ENCODE results near the gene MRPS11. TPM values are rescaled to one million over a fixed set of nuclear protein-coding genes. Genes with fewer than 3 reads are reported as not detected.

Gene MRPS11
- total RNA-seq, 1 experiment from 2014 or later, result 63.9 TPM

GRCh38 chr15:88428053-88428452 is 39.5 kb upstream of the MRPS11 start:
- ChIA-PET POLR2A (no interaction called here), CTCF (interaction anchor here (0.5 kb wide), 1 partner anchor 52 kb away, joined by 3 read pairs; no protein-coding TSS in a partner anchor)
- BruUV-seq (replicated peaks), result no TSS peak
- H3K36me3 Mint-ChIP-seq (ENCODE audit: insufficient read depth, unreplicated experiment), result no peaks in the 10 kb centered on the region
- H3K27me3 Mint-ChIP-seq (ENCODE audit: insufficient read depth, unreplicated experiment), result peaks cover 29% of the 10 kb centered on the region
- intact Hi-C loops (cut with micrococcal nuclease), result no loop called here
- H3K4me1 Mint-ChIP-seq (ENCODE audit: insufficient read depth, unreplicated experiment), result no peaks in the 10 kb centered on the region
- DNase-seq (ENCODE audit: unreplicated experiment), result no peak
- TF ChIP-seq CTCF (IDR thresholded peaks at IDR 0.05; ENCODE audit: unreplicated experiment), result no peak
- no peaks in the 10 kb centered on the region for H3K9me3 Mint-ChIP-seq (ENCODE audit: unreplicated experiment)
- no peak overlapping the region for H3K4me3 Mint-ChIP-seq (ENCODE audit: unreplicated experiment)
- H3K27ac Mint-ChIP-seq (ENCODE audit: low read depth, unreplicated experiment), result no peak overlapping the region

- no peak for DNase-seq (ENCODE audit: unreplicated experiment)
- Mint-ChIP-seq H3K27me3 (ENCODE audit: insufficient read depth, unreplicated experiment) (peaks cover 29% of the 10 kb centered on the region), H3K36me3 (ENCODE audit: insufficient read depth, unreplicated experiment) (no peaks in the 10 kb centered on the region), H3K27ac (ENCODE audit: low read depth, unreplicated experiment) (no peak overlapping the region), H3K4me3 (ENCODE audit: unreplicated experiment) (no peak overlapping the region), H3K9me3 (ENCODE audit: unreplicated experiment) (no peaks in the 10 kb centered on the region), H3K4me1 (ENCODE audit: insufficient read depth, unreplicated experiment) (no peaks in the 10 kb centered on the region)
- POLR2A ChIA-PET, result no interaction called here
- BruUV-seq (replicated peaks), result no TSS peak
- intact Hi-C loops (cut with micrococcal nuclease), result no loop called here
- CTCF ChIA-PET, result no interaction called here
- no peak for TF ChIP-seq CTCF (IDR thresholded peaks at IDR 0.05; ENCODE audit: unreplicated experiment)
Observed at GRCh38 chr15:88428805-88429605, 38.5 kb upstream of the MRPS11 start.

GRCh38 chr15:88430051-88430450 is 37.5 kb upstream of the MRPS11 start:
- POLR2A ChIA-PET, result no interaction called here
- CTCF ChIA-PET, result interaction anchor here (0.7 kb wide), 1 partner anchor 11 kb away, joined by 3 read pairs; no protein-coding TSS in a partner anchor

GRCh38 chr15:88431441-88431840 is 36.1 kb upstream of the MRPS11 start:
- no TSS peak for BruUV-seq (replicated peaks)
- POLR2A ChIA-PET, result no interaction called here
- Mint-ChIP-seq H3K27me3 (ENCODE audit: insufficient read depth, unreplicated experiment) (peaks cover 29% of the 10 kb centered on the region), H3K36me3 (ENCODE audit: insufficient read depth, unreplicated experiment) (no peaks in the 10 kb centered on the region), H3K27ac (ENCODE audit: low read depth, unreplicated experiment) (no peak overlapping the region), H3K9me3 (ENCODE audit: unreplicated experiment) (no peaks in the 10 kb centered on the region), H3K4me3 (ENCODE audit: unreplicated experiment) (no peak overlapping the region), H3K4me1 (ENCODE audit: insufficient read depth, unreplicated experiment) (no peaks in the 10 kb centered on the region)
- CTCF ChIA-PET, result interaction anchor here (0.6 to 1.0 kb wide), 3 partner anchors 11 to 55 kb away, joined by 3 read pairs; no protein-coding TSS in a partner anchor
- no peak for TF ChIP-seq CTCF (IDR thresholded peaks at IDR 0.05; ENCODE audit: unreplicated experiment)
- intact Hi-C loops (cut with micrococcal nuclease), result no loop called here
- no peak for DNase-seq (ENCODE audit: unreplicated experiment)

More at GRCh38 chr15:88430051-88430450, 37.5 kb upstream of the MRPS11 start:
- no peaks in the 10 kb centered on the region for H3K36me3 Mint-ChIP-seq (ENCODE audit: insufficient read depth, unreplicated experiment)
- peaks cover 29% of the 10 kb centered on the region for H3K27me3 Mint-ChIP-seq (ENCODE audit: insufficient read depth, unreplicated experiment)
- no peaks in the 10 kb centered on the region for H3K9me3 Mint-ChIP-seq (ENCODE audit: unreplicated experiment)
- intact Hi-C loops (cut with micrococcal nuclease), result no loop called here
- no peak overlapping the region for H3K4me3 Mint-ChIP-seq (ENCODE audit: unreplicated experiment)
- H3K27ac Mint-ChIP-seq (ENCODE audit: low read depth, unreplicated experiment), result no peak overlapping the region
- no peak for DNase-seq (ENCODE audit: unreplicated experiment)
- no peaks in the 10 kb centered on the region for H3K4me1 Mint-ChIP-seq (ENCODE audit: insufficient read depth, unreplicated experiment)
- no TSS peak for BruUV-seq (replicated peaks)
- TF ChIP-seq CTCF (IDR thresholded peaks at IDR 0.05; ENCODE audit: unreplicated experiment), result no peak
